OCI-LY7 (cell line): ENCODE measurements around the gene ZNF467.

ENCODE experiments used
- CTCF ChIP-seq: fragments of 200-600 bp; sonication (generic); conservative IDR thresholded peaks from 2 replicates; pipeline ENCODE4 v1.5.1; 2014; ENCODE audit warnings: mild to moderate bottlenecking, antibody characterized with exemption, low read length, moderate library complexity, mixed read lengths
- EZH2phosphoT487 ChIP-seq: fragments of 200-600 bp; sonication (generic); IDR thresholded peaks from 2 replicates; pipeline ENCODE4 v1.6.1; 2018; ENCODE audit warnings: low read depth, borderline replicate concordance, mild to moderate bottlenecking, mixed run types, antibody characterized with exemption, low read length, moderate library complexity, mixed read lengths

- TF ChIP-seq CTCF (no peak), EZH2phosphoT487 (no peak)
These were observed 12.8 kb downstream of the ZNF467 start for GRCh38 chr7:149760538-149760937.
